Measurements from ENCODE around the gene HPSE2.
"Not testable (repeated sequence)": the region's sequence is repeated elsewhere in the genome, so short reads cannot be mapped to it uniquely, and the experiment has no call there.

The HPSE2 gene

DNA sequence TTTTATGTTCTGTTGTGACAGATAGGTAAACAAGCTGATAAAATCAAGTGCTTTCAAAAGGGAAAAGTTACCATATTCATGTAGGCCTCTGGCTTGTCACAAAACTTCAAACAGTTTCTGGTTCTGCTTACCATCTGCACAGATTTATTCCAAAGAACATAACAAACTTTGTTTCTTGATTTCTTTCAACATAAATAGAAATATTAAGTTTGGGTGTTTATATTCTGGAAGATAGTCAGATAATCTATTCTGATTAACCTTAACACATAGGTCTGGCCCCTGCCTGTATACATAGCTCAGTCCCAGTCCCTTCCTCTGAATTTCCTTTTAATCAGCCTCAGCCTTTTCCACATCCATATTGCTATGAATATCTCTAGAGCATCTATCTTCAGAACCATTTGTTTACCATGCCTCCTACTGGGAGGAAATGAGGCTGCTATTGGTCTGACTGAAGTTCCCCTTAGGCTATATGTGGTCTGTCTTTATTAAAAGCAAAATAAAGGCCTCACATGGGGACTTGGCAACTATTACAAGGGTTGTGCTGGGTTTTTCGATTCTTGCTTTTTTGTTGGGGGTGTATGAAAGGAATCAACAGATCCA is 319.0 kb downstream of the HPSE2 start:
- no peak for DNase-seq

DNA sequence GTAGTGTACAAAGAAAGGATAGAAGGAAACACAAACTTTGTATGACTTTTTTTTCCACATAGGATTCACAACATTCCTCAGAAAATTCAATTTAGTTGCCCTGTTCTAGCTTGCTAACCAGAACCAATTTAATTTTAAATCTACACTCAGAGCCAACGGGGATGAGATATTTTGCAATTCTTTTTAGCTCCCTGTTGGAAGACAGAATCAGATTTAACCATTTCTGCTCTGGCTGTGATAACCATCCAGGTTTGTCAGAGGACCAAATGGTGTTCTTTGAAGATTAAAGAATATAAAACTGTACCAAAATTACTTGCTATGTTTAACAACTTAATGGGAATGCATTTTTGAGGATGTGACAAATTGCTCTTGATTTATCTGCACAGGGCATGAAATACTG is 319.7 kb downstream of the HPSE2 start:
- no peak for DNase-seq

DNA sequence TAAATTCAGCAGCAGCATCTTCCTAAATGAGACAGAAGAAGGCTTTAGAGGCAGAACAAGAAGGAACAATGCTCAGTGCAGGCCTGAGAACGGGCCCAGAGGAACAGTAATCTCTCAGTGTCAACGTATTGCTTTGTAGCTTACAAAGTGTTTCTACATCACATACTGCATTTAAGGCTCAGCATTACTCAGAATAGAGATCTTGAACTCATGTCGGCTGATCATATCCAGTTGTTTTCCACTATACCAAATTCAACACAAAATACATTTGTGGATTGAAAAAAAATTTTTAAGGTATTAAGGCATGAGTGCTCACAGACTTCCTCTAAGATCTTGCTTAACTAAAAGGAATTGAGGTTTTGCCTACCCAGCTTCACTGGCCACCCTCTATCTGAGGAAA is 325.1 kb downstream of the HPSE2 start:
- no peak for DNase-seq

DNA sequence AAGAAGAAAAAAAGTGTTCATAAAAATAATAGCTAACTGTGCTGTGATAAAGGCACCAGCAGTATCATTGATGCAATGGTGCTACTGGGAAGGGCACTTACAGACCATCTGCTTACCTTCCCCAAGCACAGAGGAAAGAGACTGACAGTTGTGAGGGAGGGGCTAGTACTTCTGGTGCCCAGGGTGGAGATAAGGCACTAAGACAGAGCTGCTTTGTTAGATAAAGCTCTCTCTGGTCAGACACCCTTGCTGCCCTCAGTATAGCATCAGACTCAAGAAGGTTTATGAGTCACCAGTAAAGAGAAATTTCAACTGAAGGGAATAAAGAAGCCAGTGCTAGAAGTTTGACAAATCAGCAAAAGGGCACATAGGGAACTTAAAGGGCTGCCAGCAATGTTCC is 325.6 kb downstream of the HPSE2 start:
- DNase-seq: no peak

DNA sequence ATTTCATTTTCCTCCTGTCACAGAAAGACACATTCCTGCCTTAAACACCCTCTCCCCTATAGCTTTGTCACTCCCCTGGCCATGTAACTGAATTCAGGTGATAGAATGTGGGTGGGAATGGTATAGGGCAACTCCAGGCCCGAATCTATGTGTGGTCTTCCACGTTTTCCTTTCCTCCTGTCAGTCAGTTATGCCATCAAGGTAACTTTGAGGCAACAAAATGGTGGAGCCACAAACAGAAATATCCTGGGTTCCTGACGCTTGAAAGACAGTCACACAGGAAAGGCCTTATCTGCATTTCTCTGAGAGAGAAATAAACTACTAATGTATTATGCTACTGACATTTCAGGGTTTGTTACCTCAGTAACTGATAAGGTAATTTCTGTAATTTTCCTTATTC is 326.8 kb downstream of the HPSE2 start:
- no peak for DNase-seq

DNA sequence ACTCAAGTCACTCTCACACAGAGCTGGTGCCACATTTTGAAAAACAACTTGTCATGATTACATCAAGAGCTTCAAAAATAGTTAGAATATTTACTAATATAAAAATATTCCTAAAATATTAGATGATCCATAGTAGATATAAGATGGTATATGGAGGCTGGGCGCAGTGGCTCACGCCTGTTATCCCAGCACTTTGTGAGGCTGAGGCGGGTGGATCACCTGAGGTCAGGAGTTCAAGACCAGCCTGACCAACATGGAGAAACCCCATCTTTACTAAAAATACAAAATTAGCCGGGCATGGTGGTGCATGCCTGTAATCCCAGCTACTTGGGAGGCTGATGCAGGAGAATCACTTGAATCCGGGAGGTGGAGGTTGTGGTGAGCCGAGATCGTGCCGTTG is 327.4 kb downstream of the HPSE2 start:
- DNase-seq: not testable (repeated sequence)

DNA sequence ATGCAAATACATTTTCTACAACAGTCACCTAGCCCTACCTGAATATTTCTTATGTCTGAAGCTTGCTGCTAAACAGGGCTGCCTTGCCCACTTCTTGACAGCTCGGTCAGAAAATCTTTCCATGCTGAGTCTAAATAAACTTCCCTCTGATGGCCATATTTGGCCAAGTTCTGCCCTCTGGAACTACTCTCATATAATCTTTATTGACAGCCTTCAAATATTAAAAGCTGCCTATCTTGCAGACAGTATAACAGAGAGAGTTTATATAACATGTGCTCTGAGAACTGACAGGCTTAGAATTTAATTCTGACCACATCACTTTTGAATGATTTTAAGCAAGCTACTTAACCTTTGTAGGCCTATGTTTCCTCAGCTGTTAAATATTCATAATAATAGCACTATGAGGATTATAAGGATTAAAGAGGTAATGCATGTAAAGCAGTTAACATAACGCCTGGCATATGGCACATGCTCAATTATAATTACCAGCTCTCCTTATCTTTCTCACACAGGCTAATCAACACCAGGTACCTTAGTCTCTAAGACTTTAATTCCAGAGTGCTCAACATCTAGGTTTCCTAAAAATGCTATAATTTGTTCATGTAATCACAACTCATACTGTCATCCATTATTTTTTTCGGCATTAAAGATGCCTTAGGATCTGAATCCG is 334.1 kb downstream of the HPSE2 start:
- DNase-seq: no peak

DNA sequence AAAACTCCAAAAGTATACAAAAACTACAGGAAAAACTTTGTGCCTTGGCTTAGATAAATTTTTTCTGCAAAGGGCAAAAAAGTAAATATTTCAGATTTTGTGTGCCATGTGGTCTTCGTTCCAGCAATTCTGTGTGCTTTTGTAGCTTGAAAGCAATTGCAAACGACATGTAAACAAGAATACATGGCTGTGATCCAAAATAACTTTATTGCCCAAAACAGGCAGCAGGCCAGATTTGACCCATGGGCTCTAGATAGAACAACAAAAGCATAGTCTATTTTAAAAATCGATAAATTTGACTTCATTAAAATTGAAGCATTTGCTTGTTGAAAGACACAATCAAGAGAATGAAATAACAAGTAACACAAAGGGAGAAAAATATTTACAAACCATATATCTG is 336.6 kb downstream of the HPSE2 start:
- no peak for DNase-seq

DNA sequence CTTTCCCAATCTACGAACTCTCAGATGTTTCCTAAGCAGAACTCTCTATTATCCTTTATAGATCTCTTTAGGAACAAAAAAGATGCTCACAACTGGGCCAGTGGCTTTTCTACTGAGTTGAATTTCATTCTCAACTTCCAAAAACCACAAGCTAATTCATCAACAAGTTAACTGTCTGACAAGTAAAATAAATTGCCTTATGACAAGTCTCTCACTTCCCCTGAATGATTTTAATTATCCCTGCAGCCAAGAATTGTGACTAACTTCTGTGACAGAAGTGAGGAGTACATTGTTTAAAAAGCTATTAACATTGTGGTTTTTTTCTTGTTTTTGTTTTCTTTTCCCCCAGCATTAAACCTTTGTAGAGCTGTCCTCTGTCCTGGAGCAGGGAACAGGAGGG is 343.1 kb downstream of the HPSE2 start:
- no peak for DNase-seq

DNA sequence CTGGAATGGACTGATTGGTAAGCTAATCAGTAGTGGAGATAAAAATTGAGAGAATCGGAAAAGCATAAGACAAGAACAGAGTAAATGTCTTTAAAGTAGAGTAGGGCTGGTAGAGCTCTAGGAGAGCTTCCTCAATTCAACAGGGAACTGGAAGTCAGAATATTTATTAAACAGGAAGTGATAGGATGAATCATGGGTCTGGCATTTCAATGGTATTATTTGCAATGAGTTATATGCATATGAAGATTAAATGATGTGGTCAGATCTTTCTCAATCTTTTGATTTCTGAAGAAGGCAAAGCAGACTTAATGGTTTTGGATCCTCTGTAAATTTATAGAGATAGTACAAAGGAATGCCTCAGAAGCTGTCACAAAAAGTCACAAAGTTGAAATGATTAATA is 349.0 kb downstream of the HPSE2 start:
- no peak for DNase-seq

DNA sequence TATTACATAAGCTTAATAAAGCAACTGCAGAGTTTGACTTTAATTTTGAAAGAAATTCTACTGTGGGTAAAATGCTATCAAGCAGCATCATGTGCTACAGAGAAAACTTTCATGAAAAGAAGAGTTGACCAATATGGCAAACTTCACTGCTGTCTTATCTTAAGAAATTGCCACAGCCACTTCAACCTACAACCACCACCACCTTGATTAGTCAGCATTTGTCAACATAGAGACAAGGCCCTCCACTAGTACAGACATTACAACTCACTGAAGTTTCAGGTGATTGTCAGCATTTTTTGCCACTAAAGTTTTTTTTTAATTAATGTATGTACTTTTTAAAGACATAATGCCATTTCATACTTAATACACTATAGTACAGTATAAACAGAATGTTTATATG is 350.3 kb downstream of the HPSE2 start:
- DNase-seq: no peak

DNA sequence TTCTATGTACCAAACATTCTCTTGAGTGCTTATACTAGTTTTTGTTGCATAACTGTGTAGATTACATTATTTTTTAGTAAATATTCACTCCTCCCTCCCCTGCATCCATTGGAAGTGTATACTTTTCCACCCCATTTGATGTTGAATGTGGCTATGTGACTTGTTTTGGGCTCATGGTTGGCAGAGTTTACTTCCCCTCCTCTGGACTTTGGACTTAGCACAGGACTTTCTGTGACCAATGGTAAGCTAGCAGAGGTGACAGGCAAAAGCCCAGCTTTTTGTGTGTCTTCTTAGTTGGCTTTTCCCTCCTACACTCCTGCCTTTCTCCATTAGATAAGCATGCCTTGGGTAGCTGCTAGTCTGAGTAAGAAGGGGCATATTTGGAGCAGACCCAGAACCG is 353.9 kb downstream of the HPSE2 start:
- DNase-seq: no peak

DNA sequence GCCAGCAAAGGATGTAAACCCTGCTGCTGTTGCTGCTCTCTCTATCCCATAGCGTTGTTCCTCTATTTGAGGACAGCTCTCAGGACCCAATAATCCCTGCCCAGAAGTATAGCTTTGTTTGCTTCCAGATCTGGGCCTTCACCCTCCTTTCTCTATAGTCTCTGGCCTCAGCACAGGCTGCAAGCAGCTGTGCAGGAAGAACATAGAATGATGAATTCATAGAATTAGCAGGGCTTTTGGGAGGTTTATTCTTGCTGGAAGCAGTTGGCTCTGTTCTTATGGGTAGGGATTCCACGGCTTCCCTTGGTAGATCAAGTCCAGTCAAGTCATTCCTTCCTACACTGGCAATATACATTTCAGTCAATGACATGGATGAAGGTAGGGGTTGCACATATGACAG is 354.7 kb downstream of the HPSE2 start:
- DNase-seq: no peak

DNA sequence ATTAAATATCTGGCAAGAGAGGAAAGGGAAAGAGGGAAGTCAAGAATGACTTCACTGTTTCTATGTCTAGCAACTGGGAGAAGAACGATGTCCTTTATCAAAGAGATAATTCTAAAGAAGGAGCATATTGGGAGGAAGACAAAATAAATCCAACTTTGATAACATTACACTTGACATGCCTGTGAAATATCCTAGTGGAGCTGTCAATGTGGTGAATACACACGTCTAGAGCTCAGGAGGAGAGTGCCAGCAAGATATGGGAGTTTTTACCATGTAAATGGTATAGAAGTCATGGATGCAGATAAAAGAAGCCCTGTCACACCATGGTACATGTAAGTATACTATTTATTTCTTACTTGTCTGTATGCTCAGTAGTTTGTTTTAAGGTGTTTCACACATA is 356.7 kb downstream of the HPSE2 start:
- no peak for DNase-seq

DNA sequence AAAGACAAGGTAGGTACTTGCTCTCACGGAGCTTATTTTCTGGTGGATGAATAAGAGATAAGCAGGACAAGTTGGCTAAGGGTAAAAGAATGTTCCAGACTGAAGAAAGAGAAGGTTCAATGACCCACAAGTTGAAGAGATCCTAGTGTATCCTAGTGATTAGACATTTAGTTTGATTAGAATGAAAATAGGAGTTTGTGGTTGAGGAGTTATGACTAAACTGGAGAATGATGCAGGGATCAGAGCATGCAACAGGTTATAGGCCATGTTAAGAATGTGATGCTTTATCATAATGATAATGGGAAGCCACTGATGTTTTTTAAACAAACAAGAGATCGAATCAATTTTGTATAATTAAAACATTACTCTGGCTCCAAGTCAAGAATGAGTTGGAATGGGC is 357.2 kb downstream of the HPSE2 start:
- DNase-seq: no peak

DNA sequence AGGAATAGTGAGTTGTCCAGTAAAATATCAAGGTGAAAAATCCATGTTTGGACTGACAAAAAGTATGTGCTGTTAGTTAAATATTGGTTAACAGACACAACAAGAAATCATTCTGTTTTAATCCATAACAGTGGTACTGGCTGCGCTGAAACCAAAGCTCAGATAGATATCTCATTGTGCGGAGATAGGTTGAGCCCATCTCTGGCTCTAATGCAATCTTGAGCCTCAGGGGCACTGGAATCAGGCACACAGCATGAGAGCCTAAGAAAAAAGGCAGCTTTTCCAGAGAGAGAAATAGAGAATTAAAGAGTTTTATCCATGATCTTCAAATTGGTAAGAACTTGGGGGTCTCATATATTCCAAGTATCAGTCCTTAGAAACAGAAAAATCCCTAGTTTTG is 373.7 kb downstream of the HPSE2 start:
- no peak for DNase-seq

DNA sequence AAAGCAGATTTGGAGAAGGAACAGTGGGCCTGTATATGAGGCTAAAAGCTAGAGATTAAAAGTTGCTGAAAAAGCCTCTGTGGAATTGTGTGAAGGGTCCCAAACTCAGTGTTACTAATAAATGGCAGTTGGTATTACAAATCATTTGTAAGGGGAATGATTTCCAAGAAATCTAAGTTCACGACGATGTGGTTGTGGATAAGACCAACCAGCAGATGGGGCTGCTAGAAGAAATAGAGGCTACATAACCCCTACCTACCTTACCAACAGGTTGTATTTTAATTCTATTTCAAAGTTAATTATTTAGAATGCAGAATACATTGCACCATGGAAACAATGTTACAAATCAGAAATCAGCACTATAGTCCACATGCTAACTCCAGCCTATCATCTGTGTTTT is 377.1 kb downstream of the HPSE2 start:
- DNase-seq: no peak

DNA sequence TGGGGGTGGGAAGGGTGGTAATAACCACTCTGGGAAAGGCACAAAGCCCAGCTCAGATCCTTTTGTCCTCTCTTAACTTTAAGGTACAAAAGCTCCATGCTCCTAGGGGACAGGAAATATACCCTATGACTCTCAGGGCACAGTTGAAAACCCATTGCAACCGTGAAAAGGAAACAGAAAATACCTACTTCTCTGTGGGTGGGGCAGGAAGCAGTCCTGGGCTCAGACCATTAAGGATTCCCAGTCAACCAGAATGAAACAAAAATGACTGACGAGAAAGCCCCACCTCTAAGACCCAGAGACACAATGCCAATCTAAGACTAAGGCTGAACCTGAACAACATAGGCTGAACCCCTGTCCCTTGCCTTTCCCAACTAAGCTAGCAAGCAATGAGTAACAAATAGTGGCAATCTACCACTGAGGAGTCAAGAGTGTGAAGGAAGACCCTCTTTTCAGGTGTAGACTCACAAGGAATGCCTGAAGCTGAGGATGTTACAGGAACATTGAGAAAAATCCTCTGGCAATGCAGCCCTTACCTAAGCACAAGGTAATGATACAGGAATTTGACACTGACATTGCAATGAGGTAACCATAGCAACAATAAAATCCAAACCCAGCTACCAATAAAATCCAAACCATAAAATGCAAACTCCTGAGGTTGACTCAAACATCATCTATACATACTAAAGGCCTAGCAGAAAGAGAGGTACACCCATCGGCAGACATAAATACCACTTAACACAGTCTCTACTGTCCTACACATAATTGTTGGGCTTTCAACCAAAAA is 380.1 kb downstream of the HPSE2 start:
- no peak for DNase-seq

DNA sequence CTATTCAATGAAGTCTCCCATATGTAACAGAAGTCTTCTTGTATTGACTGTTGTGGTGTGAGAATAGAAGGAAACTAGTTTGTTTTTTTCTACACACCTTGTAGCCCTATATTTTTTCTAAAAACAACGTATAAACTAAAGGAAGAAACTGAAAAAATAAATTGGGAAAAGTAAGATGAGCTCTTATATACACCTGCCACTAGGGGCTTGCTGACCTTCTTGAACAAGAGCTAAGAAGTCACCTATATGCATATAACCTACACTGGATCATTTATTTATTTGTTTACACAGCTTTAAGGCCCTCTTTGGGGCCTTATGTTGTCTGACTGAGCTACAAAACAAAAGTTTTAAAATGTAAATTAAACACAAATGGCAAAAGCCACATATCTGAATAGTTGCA is 383.0 kb downstream of the HPSE2 start:
- no peak for DNase-seq

DNA sequence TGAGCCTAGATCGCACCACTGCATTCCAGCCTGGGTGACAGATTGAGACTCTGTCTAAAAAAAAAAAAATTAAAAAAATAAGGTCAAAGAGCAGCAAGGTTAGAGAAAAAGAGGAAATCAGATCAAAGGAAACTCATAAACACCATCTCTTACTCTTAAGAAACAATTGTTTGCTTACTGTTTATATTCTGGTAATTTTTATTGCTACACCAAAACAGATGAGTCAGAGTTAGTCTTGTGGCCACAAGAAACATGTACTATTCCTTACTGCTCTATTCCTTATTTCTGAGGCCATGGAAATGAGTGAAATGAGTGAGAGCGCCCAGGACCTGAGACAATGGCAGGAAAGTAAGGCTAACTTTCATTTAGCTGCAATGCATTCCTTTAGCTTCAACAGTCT is 387.3 kb downstream of the HPSE2 start:
- no peak for DNase-seq

DNA sequence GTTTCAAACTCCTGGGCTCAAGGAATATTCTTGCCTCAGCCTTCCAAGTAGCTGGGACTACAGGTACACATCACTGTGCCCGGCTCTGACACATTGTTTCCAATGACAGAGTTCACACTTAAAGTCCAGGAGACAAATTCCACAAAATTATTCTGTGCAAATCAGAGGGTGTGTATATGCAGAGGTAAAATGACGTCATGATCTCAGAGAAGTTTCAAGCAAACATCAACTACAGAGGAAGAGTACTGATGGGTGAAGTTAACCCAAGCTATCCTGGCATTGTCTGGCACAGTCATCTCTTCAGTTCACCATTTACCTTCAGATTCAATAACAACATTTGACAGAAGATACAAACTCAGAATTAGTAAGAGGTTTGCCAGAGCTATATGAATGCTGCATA is 388.9 kb downstream of the HPSE2 start:
- DNase-seq: no peak

DNA sequence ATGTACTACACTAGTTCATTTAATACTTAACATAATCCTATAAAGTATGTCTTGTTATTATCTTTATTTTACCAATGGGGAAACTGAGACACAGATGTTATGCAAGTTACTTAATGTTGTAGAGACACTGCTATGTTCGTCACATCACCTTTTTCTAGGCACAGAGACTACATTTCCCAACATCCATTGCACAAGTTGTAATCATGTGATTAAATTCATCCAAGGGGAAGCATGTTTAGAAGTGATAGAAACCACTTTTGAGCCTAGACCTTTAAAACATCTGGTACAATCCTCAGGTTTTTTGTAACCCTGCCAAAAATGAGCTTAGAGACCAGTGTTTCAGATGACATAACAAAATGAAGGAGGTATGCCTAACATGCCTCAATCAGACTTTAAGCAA is 402.1 kb downstream of the HPSE2 start:
- DNase-seq: no peak

DNA sequence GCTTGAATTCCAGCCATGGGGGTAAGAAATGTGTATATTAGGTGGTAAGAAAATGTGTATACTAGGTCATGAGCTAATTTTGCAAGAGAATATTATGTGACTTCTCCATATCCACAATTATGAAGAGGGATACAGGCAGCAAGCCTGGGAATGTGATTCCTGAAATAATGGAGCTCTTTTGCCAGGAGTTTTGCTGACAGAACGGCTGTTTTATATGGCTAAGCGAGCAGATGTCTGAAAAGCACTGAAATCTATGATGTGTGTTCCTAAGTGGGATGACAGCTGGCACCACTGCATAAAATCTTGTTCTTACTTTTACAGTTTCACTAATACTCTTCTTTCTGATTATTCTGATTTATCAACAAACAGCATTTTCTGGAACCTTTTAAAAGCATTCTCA is 402.9 kb downstream of the HPSE2 start:
- DNase-seq: no peak

DNA sequence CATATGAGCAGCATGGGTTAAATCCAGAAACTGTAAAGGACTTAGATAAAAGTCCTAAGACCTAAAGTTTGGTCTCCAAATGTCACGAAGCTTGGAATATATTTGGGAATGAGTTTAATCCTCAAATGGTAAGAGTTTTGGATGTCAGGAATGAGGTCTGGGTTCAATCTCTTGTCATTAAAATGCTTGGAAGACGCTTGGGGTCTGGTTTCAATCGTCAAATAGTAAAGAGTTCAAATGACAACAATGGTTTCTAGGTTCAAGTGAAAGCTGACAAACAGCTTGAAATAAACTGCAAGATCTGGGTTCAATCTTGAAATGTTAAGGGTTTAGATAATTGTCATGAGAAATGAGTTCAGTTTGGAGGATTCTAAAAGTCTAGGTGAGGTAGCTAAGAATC is 403.5 kb downstream of the HPSE2 start:
- DNase-seq: no peak

DNA sequence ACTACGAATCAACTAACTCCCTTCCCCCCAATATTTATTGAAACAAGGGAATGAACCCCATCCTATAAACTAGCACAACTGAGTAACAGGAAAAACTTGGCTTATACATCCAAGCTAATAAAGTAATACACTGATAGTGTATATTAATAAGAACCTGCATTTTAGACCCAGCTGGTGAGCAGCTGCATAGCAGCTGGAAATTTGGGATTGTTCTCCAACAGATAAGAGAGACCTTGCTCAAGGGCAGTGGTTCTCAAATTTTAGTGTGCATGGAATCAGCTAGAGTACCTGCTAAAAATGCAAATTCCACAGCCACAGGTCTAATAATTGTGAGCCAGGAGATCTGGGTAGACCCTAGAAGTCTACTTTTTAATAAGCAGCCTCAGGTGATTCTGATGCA is 404.3 kb downstream of the HPSE2 start:
- DNase-seq: no peak

Data from SHP77 (cell line).